ENCODE results near the gene INTS15.
"Not testable (repeated sequence)": the region's sequence is repeated elsewhere in the genome, so short reads cannot be mapped to it uniquely, and the experiment has no call there.

INTS15 gene

GRCh38 chr7:6619961-6620360, 30.1 kb downstream of the INTS15 start:
- DNase-seq, result no peak

- DNase-seq, result no peak
These were observed 31.6 kb downstream of the INTS15 start for GRCh38 chr7:6621195-6622133.

GRCh38 chr7:6622134-6622710, 32.4 kb downstream of the INTS15 start:
- no peak for DNase-seq

- DNase-seq, result peak; percentile 35
These were observed 33.9 kb downstream of the INTS15 start for GRCh38 chr7:6623589-6624245.

GRCh38 chr7:6624246-6624611, 34.4 kb downstream of the INTS15 start:
- DNase-seq, result no peak

GRCh38 chr7:6628045-6628444, 38.2 kb downstream of the INTS15 start:
- no peak for DNase-seq

GRCh38 chr7:6630007-6630849, 40.4 kb downstream of the INTS15 start:
- DNase-seq, result no peak

GRCh38 chr7:6631605-6632004, 41.8 kb downstream of the INTS15 start:
- no peak for DNase-seq

GRCh38 chr7:6634021-6634420, 44.2 kb downstream of the INTS15 start:
- no peak for DNase-seq

GRCh38 chr7:6634971-6635370, 45.1 kb downstream of the INTS15 start:
- DNase-seq, result not testable (repeated sequence)

GRCh38 chr7:6636741-6637543, 47.1 kb downstream of the INTS15 start, which contains the start of gene ZNF316:
Gene ZNF316, plus strand, starts transcription at chr7:6637318. Its CDS starts 5,092 bp downstream, at chr7:6642410.
- peak; percentile 72 for DNase-seq

- peak; percentile 76 for DNase-seq
These were observed 47.9 kb downstream of the INTS15 start for GRCh38 chr7:6637544-6638229.

- no peak for DNase-seq
These were observed 49.2 kb downstream of the INTS15 start for GRCh38 chr7:6639032-6639431.

- DNase-seq, result no peak
These were observed 49.8 kb downstream of the INTS15 start for GRCh38 chr7:6639627-6640026.

- DNase-seq, result peak; percentile 53
These were observed 50.5 kb downstream of the INTS15 start for GRCh38 chr7:6640246-6640721.

- no peak for DNase-seq
These were observed 51.6 kb downstream of the INTS15 start for GRCh38 chr7:6641305-6642035.

GRCh38 chr7:6642239-6642839, 52.5 kb downstream of the INTS15 start:
- no peak for DNase-seq

GRCh38 chr7:6642861-6643640, 53.2 kb downstream of the INTS15 start:
- no peak for DNase-seq

Data from stimulated activated CD8-positive, alpha-beta memory T cell treated with anti-CD3 and anti-CD28 coated beads, Interleukin-4, amount 100 ng/mL, for 48 hours (primary cell).